ENCODE data around the gene KIF1B. TPM values are rescaled to one million over a fixed set of nuclear protein-coding genes. Genes with fewer than 3 reads are reported as not detected.

The KIF1B gene
- total RNA-seq, 4 donors from 2014 or later: 46.0 to 88.0 (median 51.2) TPM

DNA sequence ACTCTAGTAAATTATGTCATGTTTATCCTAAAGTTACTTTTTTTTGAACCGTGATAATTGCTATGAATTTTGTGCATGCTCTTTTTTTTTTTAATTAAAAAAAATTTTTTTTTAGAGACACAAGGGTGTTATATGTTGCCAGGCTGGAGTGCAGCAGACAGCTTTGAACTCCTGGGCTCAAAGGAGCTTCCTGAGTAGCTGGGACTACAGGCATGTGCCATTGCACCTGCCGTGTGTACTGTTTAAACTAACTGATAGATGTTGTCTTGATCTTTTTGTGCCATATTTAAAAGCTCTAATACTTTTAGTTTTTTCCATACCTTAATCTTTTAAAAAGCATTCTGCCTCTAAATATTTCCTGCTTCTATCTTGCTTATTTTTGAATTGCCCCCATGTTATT, 60.7 kb downstream of the KIF1B start:
- Histone ChIP-seq H3K4me3 (no peak overlapping the region), H3K36me3 (peaks cover 22% of the 10 kb centered on the region), H3K4me1 (peaks cover 3% of the 10 kb centered on the region), H3K27me3 (no peaks in the 10 kb centered on the region), H3K27ac (no peak overlapping the region), H3K9me3 (no peaks in the 10 kb centered on the region)
- DNase-seq (ENCODE audit: low spot score in 2 of 2): no peak
- TF ChIP-seq POLR2AphosphoS5 (IDR thresholded peaks at IDR 0.05): no peak
- no peak for TF ChIP-seq POLR2A (IDR thresholded peaks at IDR 0.05)
- no peak for TF ChIP-seq EP300 (IDR thresholded peaks at IDR 0.05)
- TF ChIP-seq, protein P1, sequence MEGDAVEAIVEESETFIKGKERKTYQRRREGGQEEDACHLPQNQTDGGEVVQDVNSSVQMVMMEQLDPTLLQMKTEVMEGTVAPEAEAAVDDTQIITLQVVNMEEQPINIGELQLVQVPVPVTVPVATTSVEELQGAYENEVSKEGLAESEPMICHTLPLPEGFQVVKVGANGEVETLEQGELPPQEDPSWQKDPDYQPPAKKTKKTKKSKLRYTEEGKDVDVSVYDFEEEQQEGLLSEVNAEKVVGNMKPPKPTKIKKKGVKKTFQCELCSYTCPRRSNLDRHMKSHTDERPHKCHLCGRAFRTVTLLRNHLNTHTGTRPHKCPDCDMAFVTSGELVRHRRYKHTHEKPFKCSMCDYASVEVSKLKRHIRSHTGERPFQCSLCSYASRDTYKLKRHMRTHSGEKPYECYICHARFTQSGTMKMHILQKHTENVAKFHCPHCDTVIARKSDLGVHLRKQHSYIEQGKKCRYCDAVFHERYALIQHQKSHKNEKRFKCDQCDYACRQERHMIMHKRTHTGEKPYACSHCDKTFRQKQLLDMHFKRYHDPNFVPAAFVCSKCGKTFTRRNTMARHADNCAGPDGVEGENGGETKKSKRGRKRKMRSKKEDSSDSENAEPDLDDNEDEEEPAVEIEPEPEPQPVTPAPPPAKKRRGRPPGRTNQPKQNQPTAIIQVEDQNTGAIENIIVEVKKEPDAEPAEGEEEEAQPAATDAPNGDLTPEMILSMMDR (IDR thresholded peaks at IDR 0.05): no peak
- 84% methylated on average over 2 of the region's 2 CpGs for WGBS

DNA sequence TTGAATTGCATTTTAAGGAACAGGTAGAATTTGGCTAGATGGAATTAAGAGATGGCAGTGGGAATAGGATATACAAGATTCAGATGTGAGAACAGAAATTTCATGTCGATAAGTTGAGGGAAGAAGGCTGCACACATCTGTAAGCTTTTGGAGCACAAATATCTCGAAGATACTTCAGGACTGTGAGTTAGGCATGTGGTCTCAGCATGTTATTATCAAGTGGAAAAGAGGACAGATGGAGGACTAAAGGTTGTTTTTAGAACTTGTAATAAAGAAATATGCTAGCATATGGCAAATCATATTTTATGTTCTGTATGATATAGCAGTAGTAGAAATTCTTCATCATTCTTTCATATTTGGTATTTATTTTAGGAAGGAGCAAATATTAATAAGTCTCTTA, 61.5 kb downstream of the KIF1B start:
- H3K27ac ChIP-seq: no peak overlapping the region
- 70% methylated on average over 2 of the region's 2 CpGs for WGBS
- DNase-seq (ENCODE audit: low spot score in 2 of 2): no peak
- H3K4me1 ChIP-seq: no peaks in the 10 kb centered on the region
- no peaks in the 10 kb centered on the region for H3K9me3 ChIP-seq
- H3K4me3 ChIP-seq: no peak overlapping the region
- no peaks in the 10 kb centered on the region for H3K27me3 ChIP-seq
- H3K36me3 ChIP-seq: peaks cover 27% of the 10 kb centered on the region
- TF ChIP-seq, protein P1 (IDR thresholded peaks at IDR 0.05): no peak
- TF ChIP-seq EP300 (IDR thresholded peaks at IDR 0.05): no peak

DNA sequence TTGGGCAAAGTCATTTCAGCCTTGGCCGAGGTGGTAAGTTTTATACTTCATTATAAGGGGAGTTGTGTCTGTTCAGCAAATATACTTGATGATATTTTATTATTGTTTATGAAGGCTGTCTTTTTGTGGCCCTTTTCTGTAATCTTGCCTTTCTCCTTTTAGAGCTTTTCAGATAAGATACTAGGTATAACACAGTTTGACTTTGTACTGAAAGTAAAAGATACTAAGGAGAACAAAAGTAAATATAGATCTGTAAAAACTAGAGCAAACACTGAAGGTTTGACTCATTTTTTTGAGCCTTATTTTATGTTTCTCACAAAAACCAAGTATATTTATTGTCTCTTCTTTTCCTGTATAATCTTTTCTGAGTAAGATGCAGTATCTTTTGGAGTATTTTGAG, 61.9 kb downstream of the KIF1B start:
- Histone ChIP-seq H3K36me3 (peaks cover 25% of the 10 kb centered on the region), H3K27me3 (no peaks in the 10 kb centered on the region), H3K27ac (no peak overlapping the region), H3K4me3 (no peak overlapping the region), H3K4me1 (no peaks in the 10 kb centered on the region), H3K9me3 (no peaks in the 10 kb centered on the region)
- 84% methylated on average over 1 of the region's 1 CpG for WGBS
- TF ChIP-seq, protein P1 (IDR thresholded peaks at IDR 0.05): no peak
- TF ChIP-seq POLR2A (IDR thresholded peaks at IDR 0.05) (no peak), POLR2AphosphoS5 (IDR thresholded peaks at IDR 0.05) (no peak), EP300 (IDR thresholded peaks at IDR 0.05) (no peak)
- no peak for DNase-seq (ENCODE audit: low spot score in 2 of 2)

DNA sequence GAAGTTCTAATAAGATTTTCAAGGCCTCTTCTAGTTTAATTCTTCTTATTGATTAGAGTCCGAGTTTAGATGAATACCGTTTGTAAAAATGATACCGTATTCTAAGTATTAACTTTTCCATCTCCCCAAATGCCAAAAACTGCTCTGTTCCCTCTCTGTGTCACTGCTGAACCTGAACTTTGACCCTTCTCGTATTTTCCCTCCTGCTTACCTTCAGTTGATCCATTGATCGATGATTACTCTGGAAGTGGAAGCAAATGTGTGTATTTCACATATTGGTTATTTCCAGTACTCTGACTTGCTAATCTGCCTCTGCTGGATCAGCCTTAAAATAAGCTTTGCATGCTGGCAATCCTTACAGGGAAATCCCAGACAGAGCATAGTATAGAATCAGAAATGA, 68.5 kb downstream of the KIF1B start:
- Histone ChIP-seq H3K9me3 (no peaks in the 10 kb centered on the region), H3K4me1 (no peaks in the 10 kb centered on the region), H3K27me3 (no peaks in the 10 kb centered on the region), H3K4me3 (no peak overlapping the region), H3K27ac (no peak overlapping the region), H3K36me3 (peaks cover 57% of the 10 kb centered on the region)
- no peak for DNase-seq (ENCODE audit: low spot score in 2 of 2)
- no peak for TF ChIP-seq POLR2A (IDR thresholded peaks at IDR 0.05)
- no peak for TF ChIP-seq EP300 (IDR thresholded peaks at IDR 0.05)
- TF ChIP-seq POLR2AphosphoS5 (IDR thresholded peaks at IDR 0.05): no peak
- TF ChIP-seq, protein P1 (IDR thresholded peaks at IDR 0.05): no peak
- 87% methylated on average over 5 of the region's 5 CpGs for WGBS

DNA sequence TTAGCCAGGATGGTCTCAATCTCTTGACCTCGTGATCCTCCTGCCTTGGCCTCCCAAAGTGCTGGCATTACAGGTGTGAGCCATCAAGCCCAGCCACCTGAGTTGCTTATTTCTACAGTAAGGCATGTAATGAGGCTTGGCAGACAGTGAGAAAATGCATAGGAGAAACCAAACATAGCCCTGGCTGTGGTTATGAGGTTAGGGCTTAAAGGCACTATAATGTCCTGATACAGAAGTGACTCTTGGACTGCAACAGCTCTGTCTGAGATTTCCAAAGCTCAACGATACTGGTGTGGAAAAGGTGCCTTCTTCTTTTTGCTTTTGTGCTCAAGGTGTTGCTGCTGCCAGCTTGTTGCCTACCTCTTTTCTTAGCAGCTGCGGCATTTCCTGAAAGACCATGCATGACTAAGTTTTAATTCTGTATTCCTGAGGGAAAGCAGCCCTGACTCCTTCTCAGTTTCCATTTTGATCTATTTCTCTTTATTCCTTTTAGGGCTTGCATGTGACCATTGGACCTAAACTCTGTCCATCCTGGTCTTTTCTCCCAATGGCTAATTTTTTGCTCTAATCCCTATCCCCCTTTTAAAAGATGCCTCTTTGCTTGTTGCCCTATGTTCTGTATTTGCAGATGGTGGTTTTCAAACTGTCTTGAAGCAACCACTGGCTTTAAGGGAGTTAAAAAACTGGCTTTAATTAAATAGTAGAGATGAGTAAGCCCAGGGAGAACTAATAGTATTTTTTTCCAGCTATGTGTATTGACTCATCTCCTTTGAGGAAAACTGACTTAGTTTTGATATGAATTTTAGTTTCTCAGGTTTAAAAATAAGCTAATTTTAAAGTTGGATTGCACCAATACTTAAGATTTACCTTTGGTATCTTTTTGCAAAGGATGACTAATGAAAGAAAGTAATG, 70.3 kb downstream of the KIF1B start:
- H3K9me3 ChIP-seq: no peaks in the 10 kb centered on the region
- no peaks in the 10 kb centered on the region for H3K27me3 ChIP-seq
- H3K36me3 ChIP-seq: peaks cover 74% of the 10 kb centered on the region
- TF ChIP-seq POLR2A (IDR thresholded peaks at IDR 0.05) (no peak), POLR2AphosphoS5 (IDR thresholded peaks at IDR 0.05) (no peak), EP300 (IDR thresholded peaks at IDR 0.05) (no peak)
- TF ChIP-seq, protein P1 (IDR thresholded peaks at IDR 0.05): no peak
- no peaks in the 10 kb centered on the region for H3K4me1 ChIP-seq
- DNase-seq (ENCODE audit: low spot score in 2 of 2): no peak
- H3K27ac ChIP-seq: no peak overlapping the region
- 85% methylated on average over 3 of the region's 3 CpGs for WGBS
- H3K4me3 ChIP-seq: no peak overlapping the region
